ENCODE measurements around the gene PSMB11.
"Not testable (repeated sequence)": the region's sequence is repeated elsewhere in the genome, so short reads cannot be mapped to it uniquely, and the experiment has no call there.

The PSMB11 gene

GRCh38 chr14:23042162-23042965 lies at the start of gene PSMB11:
TSS of gene PSMB11 (plus strand) at chr14:23042212. CDS start at chr14:23042226, 14 bp downstream.
- no peak for DNase-seq (ENCODE audit: low read depth)

GRCh38 chr14:22993517-22993916 lies 48.5 kb upstream of the PSMB11 start:
- no peak for DNase-seq (ENCODE audit: low read depth)

GRCh38 chr14:22994762-22995275 lies 47.2 kb upstream of the PSMB11 start:
- no peak for DNase-seq (ENCODE audit: low read depth)

GRCh38 chr14:22995889-22996625 lies 46.0 kb upstream of the PSMB11 start:
- DNase-seq (ENCODE audit: low read depth): no peak

GRCh38 chr14:22996768-22997654 lies 45.0 kb upstream of the PSMB11 start:
- DNase-seq (ENCODE audit: low read depth): no peak

- no peak for DNase-seq (ENCODE audit: low read depth)
Observed at GRCh38 chr14:22997676-22998323, 44.2 kb upstream of the PSMB11 start.

GRCh38 chr14:22998329-22999012 lies 43.5 kb upstream of the PSMB11 start:
- DNase-seq (ENCODE audit: low read depth): no peak

- DNase-seq (ENCODE audit: low read depth): no peak
Observed at GRCh38 chr14:23000860-23001259, 41.2 kb upstream of the PSMB11 start.

- no peak for DNase-seq (ENCODE audit: low read depth)
Observed at GRCh38 chr14:23002592-23002991, 39.4 kb upstream of the PSMB11 start.

- not testable (repeated sequence) for DNase-seq (ENCODE audit: low read depth)
Observed at GRCh38 chr14:23004274-23004673, 37.7 kb upstream of the PSMB11 start.

- DNase-seq (ENCODE audit: low read depth): no peak
Observed at GRCh38 chr14:23005451-23006187, 36.4 kb upstream of the PSMB11 start.

- no peak for DNase-seq (ENCODE audit: low read depth)
Observed at GRCh38 chr14:23006188-23006534, 35.9 kb upstream of the PSMB11 start.

GRCh38 chr14:23006544-23007419 lies 35.2 kb upstream of the PSMB11 start:
- peak; percentile 98 for DNase-seq (ENCODE audit: low read depth)

GRCh38 chr14:23008831-23009230 lies 33.2 kb upstream of the PSMB11 start:
- no peak for DNase-seq (ENCODE audit: low read depth)

- DNase-seq (ENCODE audit: low read depth): no peak
Observed at GRCh38 chr14:23009483-23009938, 32.5 kb upstream of the PSMB11 start.

- DNase-seq (ENCODE audit: low read depth): peak; percentile 74
Observed at GRCh38 chr14:23009939-23010726, 31.9 kb upstream of the PSMB11 start, which contains the start of gene C14orf93. TSS of gene C14orf93 (minus strand) at chr14:23010143. CDS start at chr14:22999023, 11,120 bp downstream.

GRCh38 chr14:23013054-23013748 lies 28.8 kb upstream of the PSMB11 start:
- no peak for DNase-seq (ENCODE audit: low read depth)

GRCh38 chr14:23013749-23014054 lies 28.3 kb upstream of the PSMB11 start:
- DNase-seq (ENCODE audit: low read depth): not testable (repeated sequence)

All from stimulated activated CD4-positive, alpha-beta T cell treated with anti-CD3 and anti-CD28 coated beads, Interleukin-2, amount 100 ng/mL, for 4 hours (primary cell).